ENCODE results near the gene TMEM18. TPM values are rescaled to one million over a fixed set of nuclear protein-coding genes. Genes with fewer than 3 reads are reported as not detected.

Gene TMEM18
- polyA plus RNA-seq, 1 donor from 2014 or later: 58.6 TPM

DNA sequence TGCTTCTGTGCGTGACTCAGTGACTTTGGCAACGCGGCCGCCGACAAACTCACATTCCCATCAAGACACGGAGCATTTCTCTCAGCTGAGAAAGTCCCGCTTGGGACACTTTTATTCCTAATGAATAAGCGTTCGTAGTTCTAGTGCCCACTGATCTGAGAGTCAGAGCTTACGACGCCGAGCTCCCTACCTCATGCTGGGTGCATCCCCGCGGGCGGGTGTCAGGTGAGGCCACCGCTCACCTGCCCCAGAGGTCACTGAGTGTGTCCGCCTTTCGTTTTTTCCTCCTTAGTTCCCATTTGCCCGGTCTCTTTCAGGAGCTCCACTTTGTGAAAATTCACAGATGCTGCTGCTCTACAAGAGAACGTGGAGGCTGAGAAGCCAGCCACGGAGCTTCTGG is 43.6 kb upstream of the TMEM18 start:
- Histone ChIP-seq H2AFZ (ENCODE audit: low read depth, low read length) (no peak overlapping the region), H3K27me3 (ENCODE audit: insufficient read depth, low read depth, low read length) (no peaks in the 10 kb centered on the region), H3K9me3 (ENCODE audit: low read length) (no peaks in the 10 kb centered on the region), H4K20me1 (ENCODE audit: insufficient read depth) (no peaks in the 10 kb centered on the region), H3K4me2 (ENCODE audit: low read length) (no peak overlapping the region), H3K9ac (ENCODE audit: low read length) (no peak overlapping the region), H3K4me3 (ENCODE audit: low read length) (no peak overlapping the region), H3K36me3 (ENCODE audit: insufficient read depth, low read length) (no peaks in the 10 kb centered on the region), H3K79me2 (replicated peaks; ENCODE audit: insufficient read depth, low read length) (no peaks in the 10 kb centered on the region), H3K9me2 (ENCODE audit: insufficient read depth, low read length) (no peaks in the 10 kb centered on the region), H3F3A (ENCODE audit: insufficient read depth, low read length, poor library complexity, severe bottlenecking) (no peaks in the 10 kb centered on the region), H3K27ac (ENCODE audit: low read length) (no peak overlapping the region)
- TF ChIP-seq TAF1 (IDR thresholded peaks at IDR 0.05; ENCODE audit: low read depth) (no peak), RAD21 (conservative IDR thresholded peaks at IDR 0.05) (no peak), REST (IDR thresholded peaks at IDR 0.05; ENCODE audit: borderline replicate concordance) (no peak), SMC3 (conservative IDR thresholded peaks at IDR 0.05; ENCODE audit: poor library complexity) (no peak), MXI1 (conservative IDR thresholded peaks at IDR 0.05; ENCODE audit: poor library complexity, severe bottlenecking) (no peak), EP300 (conservative IDR thresholded peaks at IDR 0.05; ENCODE audit: poor library complexity, severe bottlenecking) (no peak), POLR2AphosphoS5 (IDR thresholded peaks at IDR 0.05) (no peak), EZH2 (IDR thresholded peaks at IDR 0.05; ENCODE audit: borderline replicate concordance, insufficient read depth, low read length, poor library complexity, severe bottlenecking) (no peak)
- TF ChIP-seq, protein P1, sequence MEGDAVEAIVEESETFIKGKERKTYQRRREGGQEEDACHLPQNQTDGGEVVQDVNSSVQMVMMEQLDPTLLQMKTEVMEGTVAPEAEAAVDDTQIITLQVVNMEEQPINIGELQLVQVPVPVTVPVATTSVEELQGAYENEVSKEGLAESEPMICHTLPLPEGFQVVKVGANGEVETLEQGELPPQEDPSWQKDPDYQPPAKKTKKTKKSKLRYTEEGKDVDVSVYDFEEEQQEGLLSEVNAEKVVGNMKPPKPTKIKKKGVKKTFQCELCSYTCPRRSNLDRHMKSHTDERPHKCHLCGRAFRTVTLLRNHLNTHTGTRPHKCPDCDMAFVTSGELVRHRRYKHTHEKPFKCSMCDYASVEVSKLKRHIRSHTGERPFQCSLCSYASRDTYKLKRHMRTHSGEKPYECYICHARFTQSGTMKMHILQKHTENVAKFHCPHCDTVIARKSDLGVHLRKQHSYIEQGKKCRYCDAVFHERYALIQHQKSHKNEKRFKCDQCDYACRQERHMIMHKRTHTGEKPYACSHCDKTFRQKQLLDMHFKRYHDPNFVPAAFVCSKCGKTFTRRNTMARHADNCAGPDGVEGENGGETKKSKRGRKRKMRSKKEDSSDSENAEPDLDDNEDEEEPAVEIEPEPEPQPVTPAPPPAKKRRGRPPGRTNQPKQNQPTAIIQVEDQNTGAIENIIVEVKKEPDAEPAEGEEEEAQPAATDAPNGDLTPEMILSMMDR (IDR thresholded peaks at IDR 0.05; ENCODE audit: poor library complexity, severe bottlenecking): no peak

DNA sequence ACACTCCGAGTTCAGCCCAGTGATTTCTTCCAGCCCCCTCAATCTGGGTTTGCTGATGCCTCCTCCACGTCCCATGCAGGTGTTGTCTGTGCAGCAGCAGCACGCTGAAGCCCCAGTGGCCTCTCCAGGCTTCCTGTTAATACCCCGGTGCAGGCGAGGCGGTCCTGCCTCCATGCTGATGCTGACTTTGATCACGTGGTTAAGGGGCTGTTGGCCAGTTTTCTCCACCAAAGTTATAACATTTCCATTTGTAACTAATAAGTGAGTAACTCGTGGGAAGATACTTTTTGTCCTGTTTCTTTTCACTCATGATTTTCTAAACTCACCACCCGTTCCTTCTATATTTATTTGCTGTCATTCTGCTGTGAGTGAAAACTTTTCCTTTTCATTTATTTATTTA is 42.5 kb upstream of the TMEM18 start:
- H3K4me3 ChIP-seq (ENCODE audit: low read length): no peak overlapping the region
- no peak overlapping the region for H3K9ac ChIP-seq (ENCODE audit: low read length)
- TF ChIP-seq TAF1 (IDR thresholded peaks at IDR 0.05; ENCODE audit: low read depth) (no peak), EZH2 (IDR thresholded peaks at IDR 0.05; ENCODE audit: borderline replicate concordance, insufficient read depth, low read length, poor library complexity, severe bottlenecking) (no peak), EP300 (conservative IDR thresholded peaks at IDR 0.05; ENCODE audit: poor library complexity, severe bottlenecking) (no peak)
- no peaks in the 10 kb centered on the region for H4K20me1 ChIP-seq (ENCODE audit: insufficient read depth)
- no peaks in the 10 kb centered on the region for H3K9me2 ChIP-seq (ENCODE audit: insufficient read depth, low read length)
- no peaks in the 10 kb centered on the region for H3K27me3 ChIP-seq (ENCODE audit: insufficient read depth, low read depth, low read length)
- H3K27ac ChIP-seq (ENCODE audit: low read length): no peak overlapping the region
- H3F3A ChIP-seq (ENCODE audit: insufficient read depth, low read length, poor library complexity, severe bottlenecking): no peaks in the 10 kb centered on the region
- no peak overlapping the region for H2AFZ ChIP-seq (ENCODE audit: low read depth, low read length)
- H3K9me3 ChIP-seq (ENCODE audit: low read length): no peaks in the 10 kb centered on the region
- H3K79me2 ChIP-seq (replicated peaks; ENCODE audit: insufficient read depth, low read length): no peaks in the 10 kb centered on the region
- no peaks in the 10 kb centered on the region for H3K36me3 ChIP-seq (ENCODE audit: insufficient read depth, low read length)
- no peak overlapping the region for H3K4me2 ChIP-seq (ENCODE audit: low read length)

DNA sequence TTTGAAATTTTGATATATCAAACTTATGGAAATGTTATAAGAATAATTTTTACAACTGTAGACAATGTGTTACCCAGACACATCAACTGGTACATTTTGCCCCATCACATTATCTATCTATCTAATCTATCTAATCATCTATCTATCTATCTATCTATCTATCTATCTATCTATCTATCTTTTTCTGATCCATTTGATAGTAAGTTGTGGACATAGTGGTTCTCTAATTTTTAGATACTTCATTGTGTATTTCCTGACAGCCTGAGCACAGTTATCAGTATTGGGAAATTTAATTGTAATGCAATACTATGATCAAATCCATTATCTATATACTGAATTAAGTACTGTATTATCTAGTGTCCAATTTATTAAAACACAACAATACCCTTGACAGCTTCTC is 42.0 kb upstream of the TMEM18 start:
- no peak overlapping the region for H3K4me3 ChIP-seq (ENCODE audit: low read length)
- no peak for TF ChIP-seq RAD21 (conservative IDR thresholded peaks at IDR 0.05)
- TF ChIP-seq EP300 (conservative IDR thresholded peaks at IDR 0.05; ENCODE audit: poor library complexity, severe bottlenecking): no peak
- TF ChIP-seq MXI1 (conservative IDR thresholded peaks at IDR 0.05; ENCODE audit: poor library complexity, severe bottlenecking): no peak
- TF ChIP-seq REST (IDR thresholded peaks at IDR 0.05; ENCODE audit: borderline replicate concordance): no peak
- TF ChIP-seq EZH2 (IDR thresholded peaks at IDR 0.05; ENCODE audit: borderline replicate concordance, insufficient read depth, low read length, poor library complexity, severe bottlenecking): no peak
- no peak for TF ChIP-seq POLR2AphosphoS5 (IDR thresholded peaks at IDR 0.05)
- TF ChIP-seq, protein P1 (IDR thresholded peaks at IDR 0.05; ENCODE audit: poor library complexity, severe bottlenecking): no peak
- H3K36me3 ChIP-seq (ENCODE audit: insufficient read depth, low read length): no peaks in the 10 kb centered on the region
- no peaks in the 10 kb centered on the region for H3F3A ChIP-seq (ENCODE audit: insufficient read depth, low read length, poor library complexity, severe bottlenecking)
- no peaks in the 10 kb centered on the region for H3K79me2 ChIP-seq (replicated peaks; ENCODE audit: insufficient read depth, low read length)
- H3K27me3 ChIP-seq (ENCODE audit: insufficient read depth, low read depth, low read length): no peaks in the 10 kb centered on the region
- H3K9me2 ChIP-seq (ENCODE audit: insufficient read depth, low read length): no peaks in the 10 kb centered on the region
- H3K4me2 ChIP-seq (ENCODE audit: low read length): no peak overlapping the region
- no peak overlapping the region for H3K27ac ChIP-seq (ENCODE audit: low read length)
- H3K9me3 ChIP-seq (ENCODE audit: low read length): no peaks in the 10 kb centered on the region
- H4K20me1 ChIP-seq (ENCODE audit: insufficient read depth): no peaks in the 10 kb centered on the region
- H3K9ac ChIP-seq (ENCODE audit: low read length): no peak overlapping the region
- H2AFZ ChIP-seq (ENCODE audit: low read depth, low read length): no peak overlapping the region

Data from neural cell (in vitro differentiated cells).